ENCODE measurements around the gene NBAS. TPM values are rescaled to one million over a fixed set of nuclear protein-coding genes. Genes with fewer than 3 reads are reported as not detected.
A peak's percentile ranks its signal among the peaks of the same experiment; 100 is the strongest.

NBAS gene
- total and polyA plus RNA-seq, 2 of the 13 experiments (the other 11 are each of a cell fraction or from before 2014, with no cell fraction given), result 33.6 to 58.7 TPM

GRCh38 chr2:15172825-15173224 is 388.3 kb downstream of the NBAS start (continued):
- TF ChIP-seq HMGXB3 (CRISPR knock-in tag; IDR thresholded peaks at IDR 0.05; ENCODE audit: borderline replicate concordance) (no peak), HDAC2 (CRISPR knock-in tag; IDR thresholded peaks at IDR 0.05) (peak; percentile 90), TCF7 (IDR thresholded peaks at IDR 0.05; ENCODE audit: low read depth) (peak; percentile 56), SAP130 (CRISPR knock-in tag; IDR thresholded peaks at IDR 0.05; ENCODE audit: low read depth) (peak; percentile 68), CEBPG (CRISPR knock-in tag; IDR thresholded peaks at IDR 0.05) (peak; percentile 54; the same call in 1 of the 2 replicates), ARID5B (CRISPR knock-in tag; IDR thresholded peaks at IDR 0.05) (peak; percentile 98), STAT5B (CRISPR knock-in tag; IDR thresholded peaks at IDR 0.05) (no peak), FOXP1 (IDR thresholded peaks at IDR 0.05) (peak; percentile 75), FOXP1 (CRISPR knock-in tag; IDR thresholded peaks at IDR 0.05) (peak; percentile 92), EED (CRISPR knock-in tag; IDR thresholded peaks at IDR 0.05) (no peak), RERE (CRISPR knock-in tag; IDR thresholded peaks at IDR 0.05; ENCODE audit: low read depth) (0 out of 2 replicates have a peak, but pooled peaks have one; percentile 17), MAFF (IDR thresholded peaks at IDR 0.05; ENCODE audit: low read depth, low read length) (peak; percentile 94), ZNF264 (CRISPR knock-in tag; IDR thresholded peaks at IDR 0.05) (0 out of 2 replicates have a peak, but pooled peaks have one; percentile 40), E2F2 (CRISPR knock-in tag; IDR thresholded peaks at IDR 0.05; ENCODE audit: borderline replicate concordance) (no peak), ZNF496 (CRISPR knock-in tag; IDR thresholded peaks at IDR 0.05; ENCODE audit: insufficient replicate concordance) (no peak), MEF2D (CRISPR knock-in tag; IDR thresholded peaks at IDR 0.05) (no peak), SP5 (CRISPR knock-in tag; IDR thresholded peaks at IDR 0.05; ENCODE audit: borderline replicate concordance, low read depth) (0 out of 2 replicates have a peak, but pooled peaks have one; percentile 7)

Data from HepG2 (cell line).